Ramos (cell line): ENCODE measurements around the gene MSI2.

Experiments used
- in situ Hi-C: fragments of 300-500 bp; cut with MboI; formaldehyde crosslinking; loops from one replicate; pipeline ENCODE4 v1.14.3; 2022; ENCODE audit warnings: low sequenced_read_pairs; ENCODE audit not compliant: unreplicated experiment

The MSI2 gene

GRCh38 chr17:57264776-57265175 is 8.5 kb downstream of the MSI2 start:
- in situ Hi-C loops = no loop called here

DNA sequence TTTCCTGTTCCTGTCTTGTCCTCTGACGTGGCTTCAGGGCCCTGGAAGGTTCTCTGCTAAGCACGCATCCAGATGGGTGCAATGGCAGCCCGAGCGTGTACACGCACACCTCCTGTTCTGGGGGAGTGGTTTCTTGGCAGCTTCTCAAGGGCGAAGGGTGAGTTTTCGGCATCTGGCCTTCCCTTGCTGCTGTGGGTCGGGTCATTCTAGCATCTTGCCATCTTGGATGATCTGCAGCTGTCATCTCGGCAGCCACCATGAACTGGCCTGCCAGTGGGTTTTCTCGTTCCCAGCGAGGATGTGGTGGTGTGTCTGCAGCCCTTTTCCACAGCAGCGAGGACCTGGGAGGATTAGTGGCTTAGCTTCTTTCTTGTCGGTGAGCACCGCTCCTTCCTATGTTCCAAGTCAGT is 10.6 kb downstream of the MSI2 start:
- in situ Hi-C loops = no loop called here

DNA sequence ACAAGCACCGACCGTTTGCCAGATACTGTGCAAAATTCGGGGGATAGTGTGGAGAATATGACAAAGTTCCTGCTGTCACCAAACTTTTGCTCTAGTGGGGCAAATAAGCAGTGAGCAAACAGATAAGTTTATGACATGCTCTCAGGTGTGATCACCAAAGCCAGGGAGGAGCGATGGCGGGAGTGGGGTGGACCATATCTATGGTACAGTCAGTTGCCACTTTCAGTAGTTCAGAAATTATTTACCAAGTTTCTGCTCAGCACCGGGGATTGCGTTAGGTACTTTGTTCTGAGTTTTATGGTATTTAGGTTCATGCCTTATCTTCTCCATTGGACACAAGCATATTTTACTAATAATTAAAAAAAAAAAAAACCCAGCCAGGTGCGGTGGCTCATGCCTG is 11.9 kb downstream of the MSI2 start:
- in situ Hi-C loops = no loop called here

- in situ Hi-C loops = no loop called here
Measured at GRCh38 chr17:57269052-57269451, 12.7 kb downstream of the MSI2 start.

DNA sequence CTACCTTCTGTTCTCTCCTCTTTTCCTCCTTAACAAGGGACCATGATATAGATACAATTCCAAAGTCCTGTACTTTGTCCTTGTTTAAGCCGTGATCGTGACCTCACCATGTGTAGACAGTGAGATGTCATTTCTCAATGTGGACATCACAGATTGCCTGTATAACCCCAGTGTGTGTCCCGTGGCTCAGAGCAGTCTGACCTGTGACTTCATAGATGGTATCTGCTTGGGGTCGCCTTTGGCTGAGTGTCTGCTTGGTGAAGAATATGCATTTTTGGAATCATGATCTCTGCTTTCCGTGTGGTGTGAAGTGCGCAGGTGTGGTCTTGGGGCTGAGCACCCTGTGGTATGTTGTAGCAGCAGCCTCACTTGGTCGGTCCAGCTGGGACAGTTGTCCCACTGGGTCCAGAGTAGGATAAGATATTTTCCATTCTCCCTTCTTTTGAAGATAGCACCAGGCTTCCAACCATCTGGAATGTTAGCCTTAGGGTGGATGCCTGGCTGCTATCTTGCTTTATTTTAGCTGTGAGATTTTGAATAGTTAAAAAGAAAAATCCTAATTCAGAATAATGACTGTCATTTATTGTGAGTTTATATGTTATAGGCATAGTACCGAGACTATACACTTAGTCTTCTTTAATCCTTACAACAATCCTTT is 13.4 kb downstream of the MSI2 start:
- in situ Hi-C loops = no loop called here

DNA sequence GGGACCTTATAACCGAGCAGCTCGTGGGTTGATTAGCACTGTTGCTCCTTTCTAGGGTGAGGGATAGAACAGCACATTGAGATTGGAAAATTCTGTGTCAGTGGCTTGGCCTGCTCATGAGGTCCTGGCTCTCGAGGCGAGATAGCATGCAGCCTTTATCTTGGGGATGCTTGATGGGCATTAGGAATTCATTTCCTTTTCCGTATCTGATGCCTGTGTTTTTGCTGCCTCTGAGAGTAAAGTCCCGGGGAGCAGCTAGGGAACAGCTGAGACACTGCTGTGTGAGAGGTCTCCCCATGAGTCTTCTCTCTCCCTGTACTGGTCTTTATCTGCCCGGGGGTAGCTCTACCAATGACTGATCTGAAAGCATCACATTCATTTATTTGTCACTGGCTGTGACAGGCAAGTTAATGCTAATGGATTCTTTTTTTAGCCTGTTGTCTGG is 14.5 kb downstream of the MSI2 start:
- in situ Hi-C loops = no loop called here

DNA sequence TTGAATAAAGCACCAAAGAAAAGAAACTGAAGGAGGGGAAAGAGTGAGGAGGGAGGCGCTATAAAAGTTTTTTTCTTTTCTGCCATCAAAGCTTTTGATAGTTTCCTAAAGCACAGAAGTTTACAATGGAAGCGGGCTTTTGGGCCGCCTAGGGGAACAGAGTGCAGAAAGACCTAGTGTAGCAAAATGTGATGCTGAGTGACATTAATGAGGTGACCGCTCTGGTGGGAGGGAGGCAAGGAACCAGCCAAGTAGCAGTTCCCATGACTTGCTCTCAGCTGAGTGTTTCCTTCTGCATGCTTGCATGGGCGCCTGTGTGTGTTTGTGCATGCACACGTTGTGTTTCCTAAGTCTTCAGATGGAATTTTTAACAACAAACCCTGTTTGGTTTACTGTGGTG is 15.5 kb downstream of the MSI2 start:
- in situ Hi-C loops = no loop called here

- in situ Hi-C loops = no loop called here
Measured at GRCh38 chr17:57273490-57273889, 17.2 kb downstream of the MSI2 start.

DNA sequence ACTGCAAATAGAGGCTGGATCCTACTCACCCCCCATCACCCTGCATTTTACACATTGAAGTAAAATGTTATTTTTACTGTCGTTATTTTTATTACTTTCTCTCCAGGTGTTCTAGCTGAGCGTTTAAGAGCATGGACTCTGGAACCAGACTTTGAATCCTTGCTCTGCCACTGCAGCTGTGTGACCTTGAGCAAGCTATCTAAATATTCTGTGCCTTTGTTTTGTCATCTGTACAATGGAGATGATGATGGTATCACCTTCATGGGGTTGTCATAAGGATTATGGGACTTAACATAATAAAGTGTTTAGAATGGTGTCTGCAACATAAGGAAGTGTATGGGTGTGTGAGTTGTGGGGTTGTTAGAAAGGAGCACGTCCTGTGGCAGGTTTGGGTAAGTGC is 17.8 kb downstream of the MSI2 start:
- in situ Hi-C loops = no loop called here

DNA sequence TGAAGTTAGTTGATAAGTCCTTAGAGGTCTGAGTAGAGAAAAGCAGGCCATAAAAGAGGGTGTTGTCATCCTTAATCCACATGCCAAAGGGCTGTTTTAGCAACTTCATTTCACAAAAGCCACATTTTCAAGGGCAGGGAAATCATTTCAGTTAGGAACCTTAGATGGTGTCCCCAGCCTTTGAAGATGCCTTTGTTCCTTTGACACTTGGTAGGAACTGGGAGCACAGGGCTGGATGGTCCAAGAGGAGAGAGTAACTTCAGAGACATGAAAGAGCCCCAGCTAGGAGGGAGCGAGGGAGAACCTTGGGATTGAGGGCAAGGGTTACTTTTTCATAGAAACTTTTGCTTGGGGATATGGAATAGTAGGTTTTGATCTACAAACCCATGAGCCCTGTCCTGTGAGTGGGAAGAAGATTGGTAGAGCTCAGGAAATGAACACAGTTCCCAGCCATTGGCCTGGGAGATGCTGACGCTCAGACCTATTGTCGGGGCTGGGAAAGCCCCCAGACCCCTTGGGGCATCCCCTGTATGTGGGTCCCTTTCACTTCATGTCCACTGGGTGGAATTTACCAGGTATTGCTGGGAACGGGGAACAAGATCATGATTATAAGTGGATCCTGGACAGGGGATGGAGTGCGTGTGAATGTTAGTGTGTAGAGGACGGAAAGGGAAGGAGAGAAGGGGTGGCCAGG is 18.9 kb downstream of the MSI2 start:
- in situ Hi-C loops = no loop called here

GRCh38 chr17:57276621-57277020 is 20.3 kb downstream of the MSI2 start:
- in situ Hi-C loops = no loop called here

DNA sequence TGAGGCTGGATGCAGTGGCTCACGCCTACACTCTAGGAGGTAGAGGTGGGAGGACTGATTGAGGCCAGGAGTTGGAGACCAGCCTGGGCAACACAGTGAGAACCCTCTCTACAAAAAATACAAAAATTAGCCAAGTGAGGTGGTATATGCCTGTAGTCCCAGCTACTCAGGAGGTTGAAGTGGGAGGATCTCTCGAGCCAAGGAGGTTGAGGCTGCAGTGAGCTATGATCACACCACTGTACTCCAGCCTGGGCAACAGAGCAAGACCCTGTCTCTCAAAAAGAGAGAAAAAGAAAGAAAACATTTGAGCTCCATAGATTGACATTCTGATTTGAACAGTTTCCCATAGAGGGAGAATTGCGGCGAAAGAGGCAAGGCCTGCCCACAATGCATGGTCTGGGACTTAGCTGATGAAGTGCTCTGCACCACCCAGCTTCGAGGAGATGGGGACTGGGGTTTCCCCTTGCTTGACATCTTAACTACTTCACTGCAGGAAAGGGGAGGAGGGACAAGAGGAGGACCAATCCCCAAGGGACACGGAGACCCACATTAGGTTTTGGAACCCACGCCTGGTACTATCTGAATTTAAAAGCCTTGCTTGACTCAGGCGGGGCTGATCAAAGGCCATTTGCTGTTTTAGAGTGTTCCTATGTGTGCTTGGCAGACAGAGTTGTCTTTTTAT is 21.7 kb downstream of the MSI2 start:
- in situ Hi-C loops = no loop called here

DNA sequence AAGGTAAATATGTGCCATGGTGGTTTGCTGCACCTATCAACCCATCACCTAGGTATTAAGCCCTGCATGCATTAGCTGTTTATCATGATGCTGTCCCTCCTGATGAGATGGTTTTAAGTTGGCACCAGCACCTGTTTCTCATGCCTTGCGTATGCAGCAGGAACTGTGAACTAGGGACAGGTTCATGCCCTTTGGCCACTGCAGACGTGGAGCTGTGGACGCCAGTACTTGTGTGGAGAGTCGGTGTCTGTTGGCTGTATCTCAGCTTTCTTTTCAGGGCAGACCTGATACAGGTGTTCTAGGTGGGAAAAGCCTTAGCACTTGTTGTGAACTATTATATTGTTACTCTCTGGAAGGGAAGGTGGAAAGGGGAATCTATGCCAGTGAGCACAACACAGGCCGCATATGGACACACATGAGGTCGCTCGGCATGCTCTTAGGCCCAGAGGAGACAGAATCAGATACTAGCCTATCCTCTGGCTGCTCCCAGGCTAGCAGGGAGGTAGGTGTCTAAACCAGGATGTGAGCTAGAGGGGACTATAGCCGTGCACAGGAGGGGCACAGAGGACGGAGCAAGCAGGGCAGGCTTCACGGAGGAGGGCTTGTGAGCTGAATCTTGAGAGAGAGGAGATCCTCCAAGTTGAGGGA is 22.5 kb downstream of the MSI2 start:
- in situ Hi-C loops = no loop called here

DNA sequence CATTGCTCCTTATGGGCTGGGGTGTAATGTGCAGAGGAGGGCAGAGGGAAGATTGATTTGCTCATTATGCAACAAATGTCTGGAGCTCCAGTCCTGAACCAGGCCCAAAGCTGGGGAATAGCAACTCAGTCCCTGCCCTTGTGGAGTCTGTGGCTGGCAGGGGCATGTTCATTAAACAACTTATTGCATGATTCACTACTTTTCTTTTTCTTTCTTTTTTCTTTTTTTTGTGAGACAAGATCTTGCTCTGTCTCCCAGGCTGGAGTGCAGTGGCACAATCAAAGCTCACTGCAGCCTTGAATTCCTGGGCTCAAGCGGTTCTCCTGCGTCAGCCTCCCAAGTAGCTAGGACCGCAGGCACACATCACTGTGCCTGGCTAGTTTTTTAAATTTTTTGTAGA is 23.1 kb downstream of the MSI2 start:
- in situ Hi-C loops = no loop called here

- in situ Hi-C loops = no loop called here
Measured at GRCh38 chr17:57281887-57282286, 25.6 kb downstream of the MSI2 start.

GRCh38 chr17:57282296-57282695 is 26.0 kb downstream of the MSI2 start:
- in situ Hi-C loops = no loop called here

- in situ Hi-C loops = no loop called here
Measured at GRCh38 chr17:57283203-57283971, 27.1 kb downstream of the MSI2 start.

GRCh38 chr17:57284583-57284982 is 28.3 kb downstream of the MSI2 start:
- in situ Hi-C loops = no loop called here

DNA sequence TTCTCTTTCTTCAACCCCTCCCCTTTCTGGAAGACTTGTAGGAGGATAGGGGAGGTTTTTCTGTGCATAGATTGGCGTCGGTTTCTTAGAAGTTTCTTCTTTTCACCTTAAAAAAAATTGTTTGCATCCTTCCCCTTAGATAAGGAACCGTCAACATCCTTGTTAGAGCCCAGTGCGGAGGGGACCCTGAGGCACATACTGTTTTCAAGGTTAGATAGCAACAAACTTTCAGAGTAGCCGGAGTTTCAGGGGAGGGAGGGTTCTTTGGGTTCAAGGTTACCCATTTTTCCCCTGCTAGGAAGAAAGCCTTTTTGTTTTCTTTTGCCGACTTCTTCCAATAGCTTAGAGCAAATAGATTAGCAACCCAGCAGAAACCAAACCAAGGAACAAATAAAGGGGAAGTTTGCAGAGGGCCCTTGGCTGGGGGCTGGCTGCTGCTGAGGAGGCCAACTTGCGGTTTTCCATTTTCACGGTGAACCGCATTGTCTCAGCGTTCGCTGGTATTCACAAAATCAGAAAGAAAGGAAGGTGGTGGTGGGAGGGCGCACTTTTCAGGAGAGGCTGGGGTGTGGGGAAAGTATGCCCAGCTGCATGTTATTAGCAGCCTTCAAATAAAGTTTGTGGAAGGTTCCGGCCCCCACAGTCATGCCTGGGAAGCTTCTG is 28.8 kb downstream of the MSI2 start:
- in situ Hi-C loops = no loop called here

- in situ Hi-C loops = no loop called here
Measured at GRCh38 chr17:57285701-57286100, 29.4 kb downstream of the MSI2 start.
